Endothelial cell of umbilical vein (primary cell): ENCODE data around the gene CAMTA1. TPM values are rescaled to one million over a fixed set of nuclear protein-coding genes. Genes with fewer than 3 reads are reported as not detected.

Experiments
- BruUV-seq: library from RNA; stranded (reverse); fragments of 400-500 nt; replicated peaks from 2 replicates; lab custom pipeline; 2021; lab: Mats Ljungman, UMichigan
- CTCF ChIA-PET: fragments of 300-600, 350-600 bp; sonication (Branson Sonifier 250); formaldehyde crosslinking; loops from one replicate; lab custom pipeline; 2021; ENCODE audit warnings: antibody characterized with exemption, inconsistent platforms; lab: Charles Lee
- POLR2A ChIA-PET: fragments of 300-600, 350-600 bp; sonication (Branson Sonifier 250); formaldehyde crosslinking; loops from one replicate; lab custom pipeline; 2021; ENCODE audit warnings: antibody characterized with exemption, inconsistent platforms; lab: Charles Lee
- DNase-seq: peaks from one replicate; pipeline ENCODE4 v3.0.0-alpha.2; 2011; ENCODE audit warnings: low read depth, low spot score
- FAIRE-seq: peaks from 2 replicates; lab custom pipeline; 2011; peaks lifted over from hg19 to GRCh38; lab: Jason Lieb, UNC
- H2AFZ ChIP-seq: 2 replicates; pipeline ENCODE4 v1.6.0; 2012; ENCODE audit warnings: low read depth, low read length, control low read depth, inconsistent platforms
- H3K27ac ChIP-seq: 2 replicates; pipeline ENCODE4 v1.5.1; 2011; ENCODE audit warnings: low read depth, mild to moderate bottlenecking, control low read depth, low read length, moderate library complexity; ENCODE audit not compliant: insufficient read depth
- H3K27me3 ChIP-seq, 2 experiments: 2 replicates each; pipeline versions ENCODE4 v1.6.0 to v1.6.1; 2011; ENCODE audit warnings: low read length in 2 of 2, mixed read lengths in 1 of 2; ENCODE audit not compliant: control insufficient read depth in 2 of 2, insufficient read depth in 2 of 2
- H3K36me3 ChIP-seq, 2 experiments: 2 replicates in 1 of 2; 3 replicates in 1 of 2; pipeline ENCODE4 v1.5.1; 2011; ENCODE audit warnings: low read length in 2 of 2, mild to moderate bottlenecking in 1 of 2, moderate library complexity in 1 of 2; ENCODE audit not compliant: control insufficient read depth in 2 of 2, insufficient read depth in 2 of 2; ENCODE audit errors: extremely low read depth in 1 of 2
- H3K4me1 ChIP-seq: 3 replicates; pipeline ENCODE4 v1.5.1; 2011; ENCODE audit warnings: mild to moderate bottlenecking, low read length; ENCODE audit not compliant: control insufficient read depth, insufficient read depth; ENCODE audit errors: extremely low read depth
- H3K4me2 ChIP-seq: 2 replicates; pipeline ENCODE4 v1.6.1; 2011; ENCODE audit warnings: low read length, control low read depth, mixed read lengths; ENCODE audit not compliant: insufficient read depth
- H3K4me3 ChIP-seq, 3 experiments: fragments of 200-600 bp in 1 of 3; sonication (generic), shearing (Covaris generic) in 1 of 3; replicated peaks in 1 of 3; 2 replicates each; pipeline ENCODE4 v1.5.1; 2011 to 2016; ENCODE audit warnings: control low read depth in 3 of 3, low read length in 3 of 3, mild to moderate bottlenecking in 2 of 3, inconsistent platforms in 1 of 3, low read depth in 1 of 3, moderate library complexity in 1 of 3; ENCODE audit not compliant: insufficient read depth in 1 of 3
- H3K79me2 ChIP-seq: 2 replicates; pipeline ENCODE4 v1.6.0; 2012; ENCODE audit warnings: low read length, inconsistent platforms; ENCODE audit not compliant: control insufficient read depth, insufficient read depth
- H3K9ac ChIP-seq: replicated peaks from 2 replicates; pipeline ENCODE3; 2011; ENCODE audit warnings: low read length, control low read depth; ENCODE audit not compliant: insufficient read depth; ENCODE audit errors: extremely low read depth
- H3K9me1 ChIP-seq: replicated peaks from 3 replicates; pipeline ENCODE4 v1.6.0; 2011; ENCODE audit warnings: mild to moderate bottlenecking, low read length; ENCODE audit not compliant: control insufficient read depth, insufficient read depth; ENCODE audit errors: extremely low read depth
- H3K9me3 ChIP-seq: replicated peaks from 2 replicates; pipeline ENCODE4 v1.5.1; 2012; ENCODE audit warnings: low read length, inconsistent platforms; ENCODE audit not compliant: control insufficient read depth, insufficient read depth
- H4K20me1 ChIP-seq: replicated peaks from 2 replicates; pipeline ENCODE3; 2011; ENCODE audit warnings: mild to moderate bottlenecking, low read length; ENCODE audit not compliant: control insufficient read depth, insufficient read depth; ENCODE audit errors: extremely low read depth
- EZH2 ChIP-seq: IDR thresholded peaks from 2 replicates; pipeline ENCODE4 v1.6.1; 2012; ENCODE audit warnings: borderline replicate concordance, low read depth, mild to moderate bottlenecking, moderate library complexity, low read length, inconsistent platforms; ENCODE audit not compliant: severe bottlenecking
- FOS ChIP-seq: IDR thresholded peaks from 2 replicates; pipeline ENCODE4 v1.6.1; 2011; ENCODE audit warnings: mild to moderate bottlenecking, low read length, moderate library complexity, borderline replicate concordance; ENCODE audit not compliant: insufficient read depth
- GATA2 ChIP-seq: IDR thresholded peaks from 2 replicates; pipeline ENCODE4 v1.7.0; 2011; ENCODE audit warnings: low read depth, mild to moderate bottlenecking, moderate library complexity, mixed read lengths, low read length; ENCODE audit not compliant: insufficient read length, insufficient read depth
- JUN ChIP-seq: IDR thresholded peaks from 2 replicates; pipeline ENCODE4 v1.6.1; 2011; ENCODE audit warnings: borderline replicate concordance, low read depth; ENCODE audit not compliant: insufficient read length, insufficient read depth
- MAX ChIP-seq: IDR thresholded peaks from 2 replicates; pipeline ENCODE4 v1.6.1; 2011; ENCODE audit not compliant: insufficient read depth, insufficient read length
- MYC ChIP-seq: IDR thresholded peaks from one replicate; pipeline ENCODE4 v1.6.1; 2011; ENCODE audit warnings: mild to moderate bottlenecking, low read depth, low read length
- POLR2A ChIP-seq: IDR thresholded peaks from 2 replicates; pipeline ENCODE4 v1.6.1; 2012; ENCODE audit warnings: low read depth, mild to moderate bottlenecking, control low read depth, low read length
- POLR2AphosphoS5 ChIP-seq: IDR thresholded peaks from 2 replicates; pipeline ENCODE4 v1.6.1; 2012; ENCODE audit warnings: low read depth, mild to moderate bottlenecking, control low read depth, low read length, moderate library complexity; ENCODE audit not compliant: insufficient read depth
- dilution Hi-C: fragments of 300-500 bp; cut with MboI; formaldehyde crosslinking; loops from one replicate; pipeline ENCODE4 v1.15.0; 2019; ENCODE audit warnings: low sequenced_read_pairs; ENCODE audit not compliant: extremely low pct_ligation_motif_present
- intact Hi-C: fragments of 100-400 bp; cut with micrococcal nuclease; formaldehyde crosslinking; loops from one replicate; pipeline ENCODE4 v1.10.0; 2022
- polyA plus RNA-seq, 4 experiments: library from polyadenylated mRNA; depleted of rRNA in 3 of 4; stranded (reverse) in 3 of 4; unstranded in 1 of 4; fragments of >200 nt; gene quantifications; 2 replicates each; pipeline versions ENCODE4 v1.2.1 to v1.2.3, GENCODE V29; 2011 to 2012; ENCODE audit warnings: missing spikeins in 1 of 4
- total RNA-seq: library from RNA; stranded (reverse); gene quantifications from 2 replicates; pipeline ENCODE4 v1.2.3, GENCODE V29; 2021
- TF ChIP-seq, protein P1 (sequence below), 2 donors: IDR thresholded peaks; 1 replicate in 1 of 2; 2 replicates in 1 of 2; pipeline ENCODE4 v1.5.1; 2011; ENCODE audit warnings: low read length in 2 of 2, mild to moderate bottlenecking in 2 of 2, moderate library complexity in 2 of 2, control low read depth in 1 of 2, inconsistent platforms in 1 of 2, low read depth in 1 of 2; ENCODE audit not compliant: insufficient read depth in 1 of 2; ENCODE audit errors: extremely low read depth in 1 of 2

Gene CAMTA1
- total and polyA plus RNA-seq, 2 donors (not counting 3 experiments of a cell fraction or from before 2014, with no cell fraction given): 50.8 to 92.7 TPM

DNA sequence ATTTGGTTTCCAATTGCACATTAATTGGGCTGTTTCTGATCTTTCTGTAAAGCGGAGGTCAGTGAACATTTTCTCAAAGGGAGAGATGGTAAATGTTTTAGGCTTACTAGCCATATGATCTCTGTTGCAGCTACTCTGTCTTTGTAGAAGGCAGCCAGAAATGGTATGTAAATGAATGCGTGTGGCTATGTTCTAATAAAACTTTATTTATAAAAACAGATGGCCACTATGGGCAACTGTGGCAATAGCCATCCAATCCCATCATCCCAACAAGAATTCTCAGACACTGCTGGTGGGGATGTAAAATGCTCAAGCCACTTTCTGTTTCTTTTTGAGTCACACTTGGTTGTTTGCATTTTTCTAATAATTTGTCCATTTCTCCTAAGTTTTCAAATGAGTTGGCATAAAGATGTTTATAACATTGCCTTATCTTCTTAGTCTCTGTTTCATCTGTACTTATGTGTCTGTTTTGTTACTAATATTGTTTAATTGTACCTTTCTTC, 537.1 kb downstream of the CAMTA1 start:
- Histone ChIP-seq H3K27me3 (no peaks in the 10 kb centered on the region), H3K79me2 (no peaks in the 10 kb centered on the region), H3K9me3 (no peaks in the 10 kb centered on the region), H3K4me2 (no peak overlapping the region), H4K20me1 (no peaks in the 10 kb centered on the region), H3K36me3 (no peaks in the 10 kb centered on the region), H3K4me3 (no peak overlapping the region), H3K9me1 (no peaks in the 10 kb centered on the region), H3K4me1 (no peaks in the 10 kb centered on the region), H2AFZ (no peak overlapping the region), H3K9ac (no peak overlapping the region), H3K27ac (no peak overlapping the region)
- dilution Hi-C loops: no loop called here
- FAIRE-seq (no peak), DNase-seq (no peak)
- TF ChIP-seq FOS (no peak), POLR2A (no peak), MYC (no peak), POLR2AphosphoS5 (no peak), MAX (no peak), GATA2 (no peak), JUN (no peak), EZH2 (no peak)
- TF ChIP-seq, protein P1, sequence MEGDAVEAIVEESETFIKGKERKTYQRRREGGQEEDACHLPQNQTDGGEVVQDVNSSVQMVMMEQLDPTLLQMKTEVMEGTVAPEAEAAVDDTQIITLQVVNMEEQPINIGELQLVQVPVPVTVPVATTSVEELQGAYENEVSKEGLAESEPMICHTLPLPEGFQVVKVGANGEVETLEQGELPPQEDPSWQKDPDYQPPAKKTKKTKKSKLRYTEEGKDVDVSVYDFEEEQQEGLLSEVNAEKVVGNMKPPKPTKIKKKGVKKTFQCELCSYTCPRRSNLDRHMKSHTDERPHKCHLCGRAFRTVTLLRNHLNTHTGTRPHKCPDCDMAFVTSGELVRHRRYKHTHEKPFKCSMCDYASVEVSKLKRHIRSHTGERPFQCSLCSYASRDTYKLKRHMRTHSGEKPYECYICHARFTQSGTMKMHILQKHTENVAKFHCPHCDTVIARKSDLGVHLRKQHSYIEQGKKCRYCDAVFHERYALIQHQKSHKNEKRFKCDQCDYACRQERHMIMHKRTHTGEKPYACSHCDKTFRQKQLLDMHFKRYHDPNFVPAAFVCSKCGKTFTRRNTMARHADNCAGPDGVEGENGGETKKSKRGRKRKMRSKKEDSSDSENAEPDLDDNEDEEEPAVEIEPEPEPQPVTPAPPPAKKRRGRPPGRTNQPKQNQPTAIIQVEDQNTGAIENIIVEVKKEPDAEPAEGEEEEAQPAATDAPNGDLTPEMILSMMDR (IDR thresholded peaks at IDR 0.05; ENCODE audit: extremely low read depth in 1 of 2, insufficient read depth in 1 of 2, low read depth in 1 of 2, low read length in 2 of 2): no peak
- ChIA-PET CTCF (no interaction called here), POLR2A (no interaction called here)
- intact Hi-C loops: no loop called here
- no TSS peak for BruUV-seq
